CD14-positive monocyte (primary cell): ENCODE measurements around the gene OPA1. TPM values are rescaled to one million over a fixed set of nuclear protein-coding genes. Genes with fewer than 3 reads are reported as not detected.

Experiments
- DNase-seq, 3 donors: peaks; one replicate each; pipeline ENCODE4 v3.0.0-alpha.2; 2011 to 2022
- H2AFZ ChIP-seq: 2 replicates; pipeline ENCODE4 v1.6.0; 2012; ENCODE audit warnings: mild to moderate bottlenecking, low read depth, low read length, inconsistent platforms; ENCODE audit not compliant: insufficient read depth, poor library complexity, severe bottlenecking
- H3K27ac ChIP-seq, 2 donors: 1 replicate in 1 of 2; 2 replicates in 1 of 2; pipeline ENCODE4 v1.5.1; 2012 to 2013; ENCODE audit warnings: low read length in 2 of 2, control low read depth in 1 of 2, inconsistent platforms in 1 of 2, low read depth in 1 of 2, mild to moderate bottlenecking in 1 of 2
- H3K27me3 ChIP-seq, 2 donors: one replicate each; pipeline versions ENCODE4 v1.6.0 to v1.6.1; 2011 to 2013; ENCODE audit warnings: low read length in 2 of 2; ENCODE audit not compliant: control insufficient read depth in 2 of 2, insufficient read depth in 2 of 2
- H3K36me3 ChIP-seq, 2 donors: replicated peaks in 1 of 2; 1 replicate in 1 of 2; 2 replicates in 1 of 2; pipeline versions ENCODE4 v1.5.1 to v1.6.1; 2012 to 2013; ENCODE audit warnings: low read length in 2 of 2, control low read depth in 1 of 2, inconsistent platforms in 1 of 2, mild to moderate bottlenecking in 1 of 2; ENCODE audit not compliant: insufficient read depth in 2 of 2, control insufficient read depth in 1 of 2
- H3K4me1 ChIP-seq, 2 donors: 1 replicate in 1 of 2; 2 replicates in 1 of 2; pipeline versions ENCODE4 v1.5.1 to v1.6.1; 2012 to 2013; ENCODE audit warnings: low read length in 2 of 2, control low read depth in 1 of 2, inconsistent platforms in 1 of 2, mild to moderate bottlenecking in 1 of 2, moderate library complexity in 1 of 2; ENCODE audit not compliant: insufficient read depth in 2 of 2, control insufficient read depth in 1 of 2
- H3K4me2 ChIP-seq: replicated peaks from 2 replicates; pipeline ENCODE3; 2012; ENCODE audit warnings: low read length, moderate library complexity, mild to moderate bottlenecking; ENCODE audit not compliant: poor library complexity, severe bottlenecking; ENCODE audit errors: extremely low read depth
- H3K4me3 ChIP-seq, 3 experiments: fragments of 200-600 bp in 1 of 3; sonication (generic) in 1 of 3; replicated peaks in 1 of 3; 1 replicate in 2 of 3; 2 replicates in 1 of 3; pipeline ENCODE4 v1.5.1; 2011 to 2013; ENCODE audit warnings: low read length in 3 of 3, mild to moderate bottlenecking in 3 of 3, control low read depth in 2 of 3, low read depth in 2 of 3, inconsistent platforms in 1 of 3, moderate library complexity in 1 of 3
- H3K79me2 ChIP-seq: 2 replicates; pipeline ENCODE4 v1.6.0; 2012; ENCODE audit warnings: mild to moderate bottlenecking, control low read depth, inconsistent platforms, low read length, moderate library complexity; ENCODE audit not compliant: insufficient read depth
- H3K9ac ChIP-seq: 2 replicates; pipeline ENCODE4 v1.6.0; 2017; ENCODE audit warnings: low read length, mild to moderate bottlenecking; ENCODE audit not compliant: insufficient read depth, poor library complexity, severe bottlenecking
- H3K9me3 ChIP-seq, 2 donors: replicated peaks in 1 of 2; 1 replicate in 1 of 2; 2 replicates in 1 of 2; pipeline versions ENCODE4 v1.5.1 to v1.6.1; 2012 to 2013; ENCODE audit warnings: low read length in 2 of 2, control low read depth in 1 of 2; ENCODE audit not compliant: control insufficient read depth in 1 of 2, insufficient read depth in 1 of 2
- H4K20me1 ChIP-seq: 2 replicates; pipeline ENCODE4 v1.6.0; 2012; ENCODE audit warnings: mild to moderate bottlenecking, low read length, control low read depth, moderate library complexity; ENCODE audit not compliant: insufficient read depth
- H3K27ac Mint-ChIP-seq, 7 donors: one replicate each; pipeline ENCODE4 v1.8.0; 2020; ENCODE audit warnings: mild to moderate bottlenecking in 7 of 7, mixed read lengths in 7 of 7, moderate library complexity in 6 of 7, inconsistent platforms in 2 of 7
- H3K27me3 Mint-ChIP-seq, 3 donors: one replicate each; pipeline ENCODE4 v1.8.0; 2021 to 2022; ENCODE audit warnings: low read depth in 3 of 3, mild to moderate bottlenecking in 3 of 3, mixed read lengths in 3 of 3, moderate library complexity in 3 of 3, inconsistent platforms in 1 of 3
- H3K36me3 Mint-ChIP-seq, 2 donors: one replicate each; pipeline ENCODE4 v1.8.0; 2020; ENCODE audit warnings: mixed read lengths in 2 of 2, inconsistent platforms in 1 of 2, mild to moderate bottlenecking in 1 of 2
- H3K4me1 Mint-ChIP-seq: one replicate; pipeline ENCODE4 v1.8.0; 2020; ENCODE audit warnings: mild to moderate bottlenecking, mixed read lengths
- H3K4me3 Mint-ChIP-seq, 2 donors: one replicate each; pipeline ENCODE4 v1.8.0; 2020; ENCODE audit warnings: mild to moderate bottlenecking in 2 of 2, mixed read lengths in 2 of 2, moderate library complexity in 1 of 2
- H3K9me3 Mint-ChIP-seq, 7 donors: one replicate each; pipeline ENCODE4 v1.8.0; 2020 to 2022; ENCODE audit warnings: mixed read lengths in 7 of 7, mild to moderate bottlenecking in 6 of 7, moderate library complexity in 6 of 7, inconsistent platforms in 2 of 7
- WGBS: methylation state at CpG from one replicate; pipeline ENCODE4 v1.1.5; 2013; ENCODE audit warnings: missing lambda C conversion rate; ENCODE audit not compliant: insufficient coverage; 5-methylcytosine and 5-hydroxymethylcytosine counted together
- intact Hi-C, 2 donors: fragments of 100-400 bp; cut with micrococcal nuclease; formaldehyde crosslinking; loops; one replicate each; pipeline versions ENCODE4 v1.15.0 to v1.15.1; 2023
- polyA plus RNA-seq, 3 donors: library from polyadenylated mRNA; depleted of rRNA in 1 of 3; unstranded in 2 of 3; stranded (reverse) in 1 of 3; fragments of 300-500 nt in 2 of 3; fragments of >200 nt in 1 of 3; fragmentation: Illumina TruSeq in 2 of 3; gene quantifications; 1 replicate in 2 of 3; 2 replicates in 1 of 3; pipeline ENCODE4 v1.2.3, GENCODE V29; 2012 to 2021
- TF ChIP-seq, protein P1 (sequence below): fragments of 200-600 bp; IDR thresholded peaks from one replicate; pipeline ENCODE4 v1.8.0; 2022; ENCODE audit warnings: antibody characterized with exemption, mild to moderate bottlenecking

Gene OPA1
- polyA plus RNA-seq, 3 donors: 15.4 to 26.5 (median 18.1) TPM

- Histone ChIP-seq H3K4me1 (peaks cover 16 to 31% of the 10 kb centered on the region in 2 donors), H3K9ac (no peak overlapping the region), H3K9me3 (no peaks in the 10 kb centered on the region), H3K27ac (no peak overlapping the region), H2AFZ (no peak overlapping the region), H3K4me3 (no peak overlapping the region), H4K20me1 (peaks cover 42% of the 10 kb centered on the region), H3K27me3 (no peaks in the 10 kb centered on the region), H3K4me2 (no peak overlapping the region), H3K36me3 (peaks cover 6 to 38% of the 10 kb centered on the region in 2 donors), H3K79me2 (peaks cover 69% of the 10 kb centered on the region)
- Mint-ChIP-seq H3K27ac (peak overlapping the region in 1 of 7 donors; percentile 0), H3K4me3 (no peak overlapping the region), H3K36me3 (peaks cover 25 to 44% of the 10 kb centered on the region in 2 donors), H3K9me3 (no peaks in the 10 kb centered on the region), H3K27me3 (peaks cover 0 to 1% (median under 1%) of the 10 kb centered on the region in 3 donors), H3K4me1 (peaks cover 43% of the 10 kb centered on the region)
- no CpG with 5 or more reads among the region's 1 CpG for WGBS
- DNase-seq: no peak
- TF ChIP-seq, protein P1, sequence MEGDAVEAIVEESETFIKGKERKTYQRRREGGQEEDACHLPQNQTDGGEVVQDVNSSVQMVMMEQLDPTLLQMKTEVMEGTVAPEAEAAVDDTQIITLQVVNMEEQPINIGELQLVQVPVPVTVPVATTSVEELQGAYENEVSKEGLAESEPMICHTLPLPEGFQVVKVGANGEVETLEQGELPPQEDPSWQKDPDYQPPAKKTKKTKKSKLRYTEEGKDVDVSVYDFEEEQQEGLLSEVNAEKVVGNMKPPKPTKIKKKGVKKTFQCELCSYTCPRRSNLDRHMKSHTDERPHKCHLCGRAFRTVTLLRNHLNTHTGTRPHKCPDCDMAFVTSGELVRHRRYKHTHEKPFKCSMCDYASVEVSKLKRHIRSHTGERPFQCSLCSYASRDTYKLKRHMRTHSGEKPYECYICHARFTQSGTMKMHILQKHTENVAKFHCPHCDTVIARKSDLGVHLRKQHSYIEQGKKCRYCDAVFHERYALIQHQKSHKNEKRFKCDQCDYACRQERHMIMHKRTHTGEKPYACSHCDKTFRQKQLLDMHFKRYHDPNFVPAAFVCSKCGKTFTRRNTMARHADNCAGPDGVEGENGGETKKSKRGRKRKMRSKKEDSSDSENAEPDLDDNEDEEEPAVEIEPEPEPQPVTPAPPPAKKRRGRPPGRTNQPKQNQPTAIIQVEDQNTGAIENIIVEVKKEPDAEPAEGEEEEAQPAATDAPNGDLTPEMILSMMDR: no peak
- intact Hi-C loops: no loop called here
Observed at GRCh38 chr3:193594946-193595689, 2.1 kb downstream of the OPA1 start.

DNA sequence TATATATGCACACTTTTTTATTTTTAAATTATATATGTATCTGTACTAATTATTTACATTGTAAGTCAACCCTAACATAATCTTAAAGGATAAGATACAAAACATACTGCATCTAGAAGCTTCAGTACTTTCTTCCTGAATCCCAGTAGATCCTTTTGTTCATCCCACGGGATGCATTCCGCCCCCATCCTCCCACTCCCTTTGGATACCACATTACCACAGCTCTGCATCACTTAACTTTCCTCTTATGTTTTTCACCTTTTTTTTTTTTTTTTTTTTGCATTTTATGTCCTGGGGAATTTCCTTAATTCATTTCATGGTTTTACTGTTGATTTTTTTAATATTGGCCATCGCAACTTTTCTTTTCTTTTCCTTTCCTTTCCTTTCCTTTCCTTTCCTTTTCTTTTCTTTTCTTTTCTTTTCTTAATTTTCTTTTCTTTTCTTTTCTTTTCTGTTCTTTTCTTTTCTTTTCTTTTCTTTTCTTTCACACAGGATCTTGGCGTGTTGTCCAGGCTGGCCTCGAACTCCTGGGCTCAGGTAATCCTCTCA lies 3.0 kb downstream of the OPA1 start:
- intact Hi-C loops: no loop called here
- 100% methylated on average over 1 of the region's 5 CpGs for WGBS

More for the DNA sequence above, 3.0 kb downstream of the OPA1 start:
- H3K9ac ChIP-seq: no peak overlapping the region
- no peak overlapping the region for H3K4me2 ChIP-seq
- H3K36me3 ChIP-seq: peaks cover 6 to 41% of the 10 kb centered on the region in 2 donors
- H3K4me1 ChIP-seq: peaks cover 16 to 27% of the 10 kb centered on the region in 2 donors
- H3K4me1 Mint-ChIP-seq: peaks cover 39% of the 10 kb centered on the region
- DNase-seq: no peak
- no peak overlapping the region for H3K27ac ChIP-seq
- peak overlapping the region in 3 of 7 donors; percentile 8 to 59 (median 21) for H3K27ac Mint-ChIP-seq
- peaks cover 0 to 1% (median 0%) of the 10 kb centered on the region in 3 donors for H3K27me3 Mint-ChIP-seq
- TF ChIP-seq, protein P1: no peak
- no peak overlapping the region for H2AFZ ChIP-seq
- H3K27me3 ChIP-seq: no peaks in the 10 kb centered on the region
- peaks cover 25 to 47% of the 10 kb centered on the region in 2 donors for H3K36me3 Mint-ChIP-seq
- peaks cover 51% of the 10 kb centered on the region for H4K20me1 ChIP-seq
- no peak overlapping the region for H3K4me3 Mint-ChIP-seq
- H3K9me3 ChIP-seq: no peaks in the 10 kb centered on the region
- H3K9me3 Mint-ChIP-seq: no peaks in the 10 kb centered on the region
- peaks cover 78% of the 10 kb centered on the region for H3K79me2 ChIP-seq
- H3K4me3 ChIP-seq: no peak overlapping the region
